ENCODE measurements around the gene LRP8.
A peak's percentile ranks its signal among the peaks of the same experiment; 100 is the strongest.

LRP8 gene

GRCh38 chr1:53328009-53328461, at the start of gene LRP8:
TSS of gene LRP8 (minus strand) at chr1:53328070. CDS start at chr1:53327912, 158 bp downstream.
- peak; percentile 55 to 59 for DNase-seq (ENCODE audit: low read depth in 2 of 2)

GRCh38 chr1:53377438-53377841, 49.6 kb upstream of the LRP8 start:
- DNase-seq (ENCODE audit: low read depth in 2 of 2), result no peak

DNA sequence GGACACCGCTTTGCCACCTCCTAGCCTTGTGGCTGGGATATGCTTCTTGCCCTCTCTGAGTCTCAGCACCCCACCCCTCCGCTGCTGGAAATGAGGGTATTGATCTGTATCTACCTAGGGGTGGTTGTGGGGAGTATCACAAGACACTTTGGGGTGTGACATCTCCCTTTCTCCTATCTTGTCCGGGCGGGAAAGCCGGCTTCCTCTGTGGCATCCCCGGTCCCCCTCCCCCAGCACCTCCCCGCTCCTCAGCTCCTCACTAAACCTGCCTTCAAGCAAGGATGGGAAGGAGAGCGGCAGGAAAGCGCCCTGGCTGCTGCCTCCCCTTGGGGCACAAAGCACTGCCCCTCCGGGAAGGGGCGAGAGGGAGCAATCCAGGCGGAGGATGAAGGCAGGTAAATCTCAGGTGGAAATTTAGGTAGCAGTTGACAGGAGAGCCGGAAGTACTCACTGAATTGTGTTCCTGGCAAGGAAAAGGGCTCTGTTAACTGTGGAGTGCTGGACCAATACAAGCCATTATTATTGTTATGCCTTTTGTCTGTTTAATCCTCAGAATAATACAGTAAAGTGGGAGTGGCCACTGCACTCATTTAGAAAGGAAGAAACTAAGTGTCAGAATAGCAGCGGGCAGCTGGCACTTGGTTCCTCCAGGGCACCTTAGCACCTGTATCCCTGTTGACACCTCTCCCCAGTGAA, 49.0 kb upstream of the LRP8 start:
- DNase-seq (ENCODE audit: low read depth in 2 of 2), result no peak

DNA sequence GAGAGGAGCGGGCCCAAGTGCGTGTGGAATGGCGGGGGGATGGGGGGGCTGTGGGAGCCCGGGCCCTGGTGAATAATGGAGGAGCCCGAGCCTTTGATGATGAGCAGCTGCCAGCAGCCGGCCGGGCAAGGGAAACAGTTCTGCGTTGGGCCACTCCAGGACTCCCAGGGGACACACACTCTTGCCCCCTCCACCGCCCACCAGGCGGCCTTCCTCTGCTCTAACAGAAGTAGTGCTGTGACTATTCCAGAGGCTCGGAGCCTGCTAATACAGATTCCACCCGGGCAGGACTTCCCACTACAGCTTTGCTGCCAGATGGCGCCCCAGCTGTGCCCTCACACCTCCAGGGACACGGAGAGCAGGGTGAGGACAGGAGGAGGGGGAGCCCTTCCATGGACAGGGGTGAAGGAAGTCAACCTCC, 48.2 kb upstream of the LRP8 start:
- no peak for DNase-seq (ENCODE audit: low read depth in 2 of 2)

GRCh38 chr1:53375440-53375839, 47.6 kb upstream of the LRP8 start:
- no peak for DNase-seq (ENCODE audit: low read depth in 2 of 2)

GRCh38 chr1:53373246-53373645, 45.4 kb upstream of the LRP8 start:
- no peak for DNase-seq (ENCODE audit: low read depth in 2 of 2)

DNA sequence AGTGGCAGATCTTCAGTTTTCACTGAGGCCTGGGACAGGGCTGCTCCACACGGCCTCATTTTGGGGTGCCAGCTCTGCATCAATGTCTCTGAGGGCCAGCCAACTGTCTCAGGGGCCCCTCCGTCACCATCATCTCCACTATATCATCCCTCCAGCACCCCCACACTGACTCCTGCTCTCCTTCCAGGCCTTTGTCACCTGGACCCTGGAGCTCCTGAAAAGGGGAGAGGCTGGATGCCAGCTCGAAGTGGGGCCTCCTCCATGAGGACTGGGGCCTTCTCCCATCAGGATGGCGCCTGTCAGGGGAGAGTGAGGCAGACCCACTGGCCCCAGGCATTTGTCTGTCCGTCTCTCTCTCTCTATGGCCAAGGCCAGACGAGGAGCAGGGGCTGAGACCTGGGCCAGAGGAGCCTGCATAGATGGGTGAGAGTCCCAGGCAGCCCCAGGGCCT, 44.7 kb upstream of the LRP8 start:
- DNase-seq (ENCODE audit: low read depth in 2 of 2), result no peak

DNA sequence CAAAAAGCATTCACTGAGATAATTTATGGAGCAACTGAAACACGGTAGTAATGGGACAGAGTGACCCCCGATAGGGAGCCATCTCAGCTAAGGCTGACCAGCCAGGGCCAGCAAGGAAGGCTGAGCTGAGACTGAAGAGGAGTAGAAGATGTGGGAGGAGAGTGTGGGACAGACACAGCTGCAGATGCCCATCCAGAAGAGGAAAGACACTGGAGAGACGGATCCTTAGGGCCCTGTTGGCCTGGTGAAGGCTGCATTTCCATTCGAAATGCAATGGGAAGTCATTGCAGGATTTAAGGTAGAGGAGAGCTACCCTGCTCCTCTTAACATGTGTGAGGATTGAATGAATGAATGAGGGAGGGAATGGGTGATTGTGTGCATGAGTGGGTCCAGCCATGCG, 44.0 kb upstream of the LRP8 start:
- no peak for DNase-seq (ENCODE audit: low read depth in 2 of 2)

- no peak for DNase-seq (ENCODE audit: low read depth in 2 of 2)
Observed at GRCh38 chr1:53371121-53371666, 43.3 kb upstream of the LRP8 start.

- no peak for DNase-seq (ENCODE audit: low read depth in 2 of 2)
Observed at GRCh38 chr1:53370369-53370961, 42.6 kb upstream of the LRP8 start.

DNA sequence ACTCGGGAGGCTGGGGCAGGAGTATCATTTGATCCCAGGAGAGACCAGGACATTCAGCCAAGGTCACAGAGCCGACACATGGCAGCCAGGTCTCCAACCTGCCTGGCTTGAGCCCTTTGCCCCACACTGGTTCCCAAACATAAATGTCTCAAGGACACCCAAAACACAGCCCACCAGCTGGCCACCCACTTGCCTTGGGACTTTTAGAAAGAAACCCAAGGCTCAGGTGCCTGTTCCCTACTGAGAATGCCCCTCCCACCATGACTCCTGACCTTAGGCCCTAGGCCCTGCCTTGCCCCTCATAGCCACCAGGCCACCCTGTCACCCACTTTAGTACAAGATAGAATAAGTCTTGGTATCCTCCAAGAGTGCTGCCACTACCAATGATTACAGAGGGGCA, 41.9 kb upstream of the LRP8 start:
- DNase-seq (ENCODE audit: low read depth in 2 of 2), result no peak

- DNase-seq (ENCODE audit: low read depth in 2 of 2), result no peak
Observed at GRCh38 chr1:53369034-53369750, 41.3 kb upstream of the LRP8 start.

DNA sequence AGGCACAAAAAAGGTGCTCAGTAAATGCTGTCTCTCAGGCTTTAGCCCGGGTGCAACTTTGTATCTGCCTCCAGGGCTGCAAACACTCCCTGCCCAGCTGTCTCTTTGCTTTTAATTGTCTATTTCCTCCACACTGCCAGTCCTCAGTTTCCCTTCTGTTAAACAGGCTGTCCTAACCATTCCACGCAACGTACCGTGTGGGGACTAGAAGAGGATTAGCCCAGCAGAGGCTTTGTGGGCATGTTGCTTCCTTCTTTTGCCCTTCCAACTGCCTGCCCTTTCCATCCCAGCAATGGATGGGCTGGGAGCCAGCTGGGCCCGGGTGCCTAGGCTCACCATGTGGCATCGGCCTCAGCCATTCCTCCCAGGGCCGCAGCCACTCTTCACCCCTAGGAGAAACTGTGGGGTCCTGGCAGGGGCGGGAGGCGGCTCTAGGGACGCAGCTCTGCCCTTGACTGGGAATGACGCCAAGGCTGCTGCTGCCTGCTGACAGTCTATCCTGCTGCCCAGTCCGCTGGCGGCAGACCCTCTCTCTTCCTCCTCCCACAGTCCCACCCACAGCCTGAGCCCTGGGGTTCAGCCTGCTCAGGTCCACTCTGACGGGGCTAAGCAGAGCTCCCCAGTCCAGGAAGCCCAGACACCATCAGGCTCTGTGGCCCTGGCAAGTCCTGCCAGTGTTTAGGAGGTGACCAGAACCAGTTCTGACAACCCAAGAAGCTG, 40.6 kb upstream of the LRP8 start:
- DNase-seq (ENCODE audit: low read depth in 2 of 2), result no peak

DNA sequence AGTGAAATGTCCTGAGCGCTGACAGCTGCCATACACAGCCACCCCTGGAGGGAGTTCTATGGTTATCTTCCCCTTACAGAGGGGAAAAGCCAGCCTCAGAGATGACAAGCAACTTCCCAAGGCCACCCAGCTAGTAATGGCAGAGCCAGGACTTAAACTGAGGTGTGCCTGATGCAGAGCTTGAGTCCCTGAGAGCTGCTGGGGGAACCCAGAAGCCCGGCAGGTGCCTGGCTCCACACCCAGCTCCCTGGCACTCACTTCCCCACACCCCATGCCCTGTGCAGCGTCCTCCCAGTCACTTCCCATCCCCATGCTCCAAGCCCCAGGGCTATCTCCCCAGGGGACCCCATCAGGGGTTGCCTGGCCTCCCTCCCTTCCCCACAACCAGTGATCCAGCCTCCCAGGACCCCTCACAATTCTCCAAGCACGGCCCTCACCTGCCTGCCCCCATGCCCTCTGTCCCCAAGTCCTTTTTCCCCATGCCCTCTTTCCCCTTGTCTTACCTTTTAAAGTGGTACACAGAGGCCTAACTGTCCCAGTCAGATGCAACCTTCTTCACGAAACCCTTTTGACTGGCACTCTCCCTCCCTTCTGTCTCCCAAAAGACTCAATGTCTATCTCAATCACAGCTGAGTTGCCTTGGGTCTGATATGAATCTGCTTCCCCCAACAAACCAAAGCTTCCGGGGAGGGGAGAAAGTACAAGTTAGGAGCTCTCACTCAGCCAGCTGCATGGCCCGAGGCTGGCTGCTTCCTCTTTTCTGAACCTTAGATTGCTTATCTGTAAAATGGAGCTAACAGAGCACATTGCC, 39.8 kb upstream of the LRP8 start:
- no peak for DNase-seq (ENCODE audit: low read depth in 2 of 2)

- DNase-seq (ENCODE audit: low read depth in 2 of 2), result no peak
Observed at GRCh38 chr1:53366901-53367502, 39.1 kb upstream of the LRP8 start.

DNA sequence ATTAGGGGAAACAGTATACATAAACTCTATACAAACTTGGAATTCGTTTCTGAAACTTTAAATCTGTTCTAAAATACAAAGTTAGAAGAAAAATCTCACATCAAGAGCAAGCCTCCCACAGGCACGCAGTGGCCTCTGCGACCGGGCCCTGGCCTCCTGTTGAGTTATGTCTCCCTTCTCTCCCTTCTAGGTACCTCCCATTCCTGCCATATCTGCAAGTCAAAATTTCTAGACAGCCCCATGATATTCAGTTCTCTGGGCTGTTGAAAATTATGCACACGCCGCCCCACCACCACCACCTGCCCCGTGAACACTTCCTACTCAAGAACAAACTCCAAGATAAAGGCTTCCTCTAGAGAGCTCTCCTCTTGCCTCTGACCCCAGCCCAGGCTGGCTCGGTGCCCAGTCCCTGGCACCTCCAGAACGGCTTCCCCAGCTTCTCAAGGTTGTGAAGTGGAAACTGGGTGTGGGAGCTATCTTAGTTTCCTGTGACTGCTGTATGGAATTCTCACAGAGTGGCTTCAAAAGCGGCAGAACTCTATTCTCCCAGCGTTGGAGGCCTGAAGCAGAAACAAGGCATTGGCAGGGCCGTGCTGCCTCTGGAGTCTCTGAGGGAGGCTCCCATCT, 37.7 kb upstream of the LRP8 start:
- DNase-seq (ENCODE audit: low read depth in 2 of 2), result no peak

GRCh38 chr1:53362851-53363642, 35.2 kb upstream of the LRP8 start:
- no peak for DNase-seq (ENCODE audit: low read depth in 2 of 2)

DNA sequence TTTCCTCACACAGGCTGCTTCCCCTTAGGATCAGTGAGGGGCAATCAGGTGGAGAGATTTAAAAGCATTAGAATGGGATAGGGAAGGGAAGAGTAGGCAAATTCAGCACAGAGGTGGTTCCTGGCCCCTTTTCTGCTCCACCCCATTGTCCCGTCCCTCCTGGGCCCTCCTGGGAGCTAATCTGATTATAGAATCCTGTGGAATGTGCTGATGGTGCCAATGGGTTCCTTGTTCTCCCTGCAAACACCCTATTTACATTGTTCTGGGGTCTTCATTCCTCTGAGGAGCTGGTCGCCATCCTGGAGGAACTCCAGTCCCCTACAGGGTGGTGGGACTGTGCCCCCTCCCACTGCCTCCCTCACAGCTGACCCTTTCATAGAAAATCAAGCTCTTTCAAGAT, 34.4 kb upstream of the LRP8 start:
- DNase-seq (ENCODE audit: low read depth in 2 of 2), result no peak

DNA sequence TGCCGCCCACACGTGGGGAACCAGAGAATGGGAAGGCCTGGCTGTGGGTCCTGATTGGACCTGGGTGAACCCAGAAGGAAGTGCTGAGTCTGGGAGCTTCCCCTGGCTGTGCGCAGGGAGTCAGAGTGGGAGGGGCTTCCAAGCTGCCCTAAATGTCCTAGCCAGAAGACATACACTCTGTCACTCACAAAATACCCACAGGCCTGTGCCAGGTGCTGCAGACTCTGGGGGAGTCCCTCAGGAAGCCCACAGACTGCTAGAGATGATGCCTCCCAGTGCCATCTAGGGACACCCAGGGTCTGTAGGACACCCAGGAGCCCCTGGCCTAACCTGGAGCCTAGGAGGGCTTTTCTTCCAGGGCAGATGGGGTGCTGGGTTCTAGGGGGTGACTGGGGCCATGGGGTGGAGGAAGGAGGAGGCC, 33.7 kb upstream of the LRP8 start:
- no peak for DNase-seq (ENCODE audit: low read depth in 2 of 2)
